Measurements from ENCODE around the gene FBLN5.

FBLN5 gene

DNA sequence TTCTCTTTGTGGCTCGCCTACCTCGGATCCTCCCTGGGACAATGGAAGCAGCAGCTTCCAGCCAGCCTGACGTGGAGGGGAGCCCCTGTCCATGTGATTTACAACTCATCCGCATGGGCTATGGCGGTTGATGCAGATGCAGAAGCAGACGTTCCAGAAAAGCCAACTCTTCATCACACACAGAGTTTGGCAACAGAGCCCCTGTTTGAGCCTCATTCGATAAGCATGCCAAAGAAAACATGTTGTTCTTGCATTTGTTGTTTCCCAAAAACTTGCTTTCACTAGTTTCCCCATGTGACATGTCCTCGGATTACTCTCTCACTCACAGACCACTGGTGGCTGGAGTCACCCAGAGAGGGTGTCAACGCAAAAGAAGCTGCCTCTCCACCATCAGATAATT is 63.7 kb downstream of the FBLN5 start:
- DNase-seq (ENCODE audit: extremely low spot score): no peak
- ChIA-PET CTCF (interaction anchor here (1.0 to 1.7 kb wide), 3 partner anchors 9 to 113 kb away, joined by 4 to 8 read pairs (median 5); no protein-coding TSS in a partner anchor), POLR2A (no interaction called here)
- TF ChIP-seq, protein P1, sequence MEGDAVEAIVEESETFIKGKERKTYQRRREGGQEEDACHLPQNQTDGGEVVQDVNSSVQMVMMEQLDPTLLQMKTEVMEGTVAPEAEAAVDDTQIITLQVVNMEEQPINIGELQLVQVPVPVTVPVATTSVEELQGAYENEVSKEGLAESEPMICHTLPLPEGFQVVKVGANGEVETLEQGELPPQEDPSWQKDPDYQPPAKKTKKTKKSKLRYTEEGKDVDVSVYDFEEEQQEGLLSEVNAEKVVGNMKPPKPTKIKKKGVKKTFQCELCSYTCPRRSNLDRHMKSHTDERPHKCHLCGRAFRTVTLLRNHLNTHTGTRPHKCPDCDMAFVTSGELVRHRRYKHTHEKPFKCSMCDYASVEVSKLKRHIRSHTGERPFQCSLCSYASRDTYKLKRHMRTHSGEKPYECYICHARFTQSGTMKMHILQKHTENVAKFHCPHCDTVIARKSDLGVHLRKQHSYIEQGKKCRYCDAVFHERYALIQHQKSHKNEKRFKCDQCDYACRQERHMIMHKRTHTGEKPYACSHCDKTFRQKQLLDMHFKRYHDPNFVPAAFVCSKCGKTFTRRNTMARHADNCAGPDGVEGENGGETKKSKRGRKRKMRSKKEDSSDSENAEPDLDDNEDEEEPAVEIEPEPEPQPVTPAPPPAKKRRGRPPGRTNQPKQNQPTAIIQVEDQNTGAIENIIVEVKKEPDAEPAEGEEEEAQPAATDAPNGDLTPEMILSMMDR (IDR thresholded peaks at IDR 0.05; ENCODE audit: control extremely low read depth, extremely low read depth, low read depth, missing control alignments): no peak

DNA sequence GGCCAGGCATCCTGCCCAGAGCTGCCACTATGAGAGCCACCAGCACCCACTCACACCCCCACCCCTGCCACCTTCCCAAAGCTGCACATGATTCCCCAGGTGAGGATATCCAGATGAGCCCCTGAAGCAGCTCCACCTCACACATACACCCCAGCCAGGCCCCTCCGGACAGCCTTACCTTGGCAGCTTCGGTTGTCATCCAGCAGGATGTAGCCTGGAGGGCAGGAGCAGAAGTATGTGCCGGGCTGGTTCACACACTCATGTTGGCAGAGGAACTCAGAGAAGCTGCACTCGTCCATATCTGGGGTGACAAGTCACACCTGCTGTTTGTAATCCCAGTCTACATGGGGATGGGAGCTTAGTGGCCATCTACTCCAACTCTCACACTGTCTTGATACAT is 64.7 kb downstream of the FBLN5 start:
- ChIA-PET CTCF (interaction anchor here (0.9 to 1.4 kb wide), 4 partner anchors 10 to 166 kb away, joined by 3 to 5 read pairs (median 4); no protein-coding TSS in a partner anchor), POLR2A (no interaction called here)

DNA sequence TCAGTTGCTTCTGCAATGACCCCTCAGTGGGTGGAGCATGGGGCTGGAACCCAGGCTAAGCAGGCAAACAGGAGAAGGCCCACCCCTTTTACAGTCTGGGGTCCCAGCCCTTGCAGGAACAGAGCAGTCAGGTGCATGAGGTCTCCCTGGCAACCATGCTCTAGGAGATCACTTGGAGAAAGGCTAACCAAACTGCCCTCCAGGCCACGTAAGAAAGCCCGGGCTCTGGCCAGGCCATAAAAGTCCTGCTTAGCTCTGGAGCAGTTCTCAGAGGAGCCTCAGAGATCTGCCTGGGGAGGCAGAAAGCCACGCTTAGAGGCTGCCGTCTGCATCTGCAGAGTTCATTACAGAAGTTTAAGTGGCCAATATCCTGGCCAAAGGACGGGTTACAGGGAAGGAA is 65.1 kb downstream of the FBLN5 start:
- TF ChIP-seq, protein P1 (IDR thresholded peaks at IDR 0.05; ENCODE audit: control extremely low read depth, extremely low read depth, low read depth, missing control alignments): no peak
- CTCF ChIA-PET: interaction anchor here (1.1 to 1.4 kb wide), 2 partner anchors 10 to 166 kb away, joined by 3 to 5 read pairs; no protein-coding TSS in a partner anchor
- POLR2A ChIA-PET: no interaction called here
- DNase-seq (ENCODE audit: extremely low spot score): no peak

More for the DNA sequence above, 64.7 kb downstream of the FBLN5 start:
- no peak for DNase-seq (ENCODE audit: extremely low spot score)
- TF ChIP-seq, protein P1 (IDR thresholded peaks at IDR 0.05; ENCODE audit: control extremely low read depth, extremely low read depth, low read depth, missing control alignments): no peak

DNA sequence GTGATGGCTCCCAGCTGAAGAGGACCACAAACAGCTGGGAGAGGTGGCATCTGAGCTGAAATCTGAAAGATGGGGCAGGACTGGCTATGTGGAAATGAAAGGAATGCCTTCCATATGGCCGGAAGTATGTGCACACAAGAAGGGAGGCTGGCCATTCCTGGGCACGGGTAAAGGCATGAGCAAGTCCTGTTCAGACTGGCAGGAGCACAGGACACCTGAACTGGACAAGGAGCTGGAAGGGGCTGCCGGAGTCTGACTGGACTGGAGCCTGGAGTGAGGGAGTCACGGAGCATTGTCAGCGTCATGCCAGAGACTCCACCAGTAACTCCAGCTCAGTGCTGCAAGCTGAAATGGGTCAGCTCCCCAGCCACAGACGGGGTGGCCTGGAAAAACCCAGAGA is 68.3 kb downstream of the FBLN5 start:
- POLR2A ChIA-PET: no interaction called here
- TF ChIP-seq, protein P1 (IDR thresholded peaks at IDR 0.05; ENCODE audit: control extremely low read depth, extremely low read depth, low read depth, missing control alignments): no peak
- CTCF ChIA-PET: no interaction called here
- no peak for DNase-seq (ENCODE audit: extremely low spot score)

DNA sequence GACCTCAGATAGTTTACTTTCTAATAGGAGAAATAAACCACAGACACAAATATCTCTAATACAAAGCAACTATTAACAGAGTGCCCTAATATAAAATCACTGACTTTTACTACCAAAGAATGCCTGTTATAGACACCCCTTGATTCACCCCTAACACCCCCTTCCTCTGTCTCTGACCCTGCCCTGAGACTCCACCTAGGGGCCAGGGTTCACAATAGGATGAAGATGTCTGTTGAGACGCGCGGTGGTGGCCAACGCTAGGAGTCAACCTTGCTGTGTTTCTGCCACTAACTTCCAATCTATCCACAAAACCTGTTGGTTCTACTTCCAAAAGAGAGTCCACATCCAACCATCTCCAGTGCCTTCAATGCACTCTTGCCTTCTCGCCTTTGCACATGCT is 69.2 kb downstream of the FBLN5 start:
- POLR2A ChIA-PET: no interaction called here
- DNase-seq (ENCODE audit: extremely low spot score): no peak
- CTCF ChIA-PET: no interaction called here
- TF ChIP-seq, protein P1 (IDR thresholded peaks at IDR 0.05; ENCODE audit: control extremely low read depth, extremely low read depth, low read depth, missing control alignments): no peak

DNA sequence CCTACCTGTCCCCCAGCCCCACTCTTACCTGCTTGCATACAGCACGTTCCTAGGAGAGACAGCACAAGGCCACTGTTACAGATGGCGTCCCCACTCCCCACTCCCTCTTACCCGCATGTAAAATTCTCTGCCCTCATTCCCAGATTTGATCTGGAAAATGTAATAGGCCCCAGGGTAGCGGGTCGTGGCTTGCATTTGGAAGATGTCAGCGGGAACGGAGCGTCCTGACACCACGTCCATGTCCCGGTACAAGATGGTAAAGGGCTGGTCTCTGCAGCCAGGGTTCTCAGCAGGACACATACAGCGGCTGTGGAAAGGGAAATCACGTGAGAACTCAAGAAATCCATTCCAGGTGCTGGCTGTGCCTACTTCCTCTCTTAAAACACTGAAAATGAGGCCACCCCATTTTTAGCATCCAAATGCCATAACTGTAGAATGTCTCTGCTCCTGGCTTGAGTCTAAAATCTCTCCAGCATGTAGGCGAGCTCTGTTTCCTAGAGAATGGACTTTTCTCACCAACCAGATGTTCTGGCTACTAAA is 70.0 kb downstream of the FBLN5 start:
- POLR2A ChIA-PET: no interaction called here

More for the DNA sequence above, 70.0 kb downstream of the FBLN5 start:
- TF ChIP-seq, protein P1 (IDR thresholded peaks at IDR 0.05; ENCODE audit: control extremely low read depth, extremely low read depth, low read depth, missing control alignments): no peak
- CTCF ChIA-PET: interaction anchor here (1.0 kb wide), 1 partner anchor 11 kb away, joined by 3 read pairs; no protein-coding TSS in a partner anchor
- no peak for DNase-seq (ENCODE audit: extremely low spot score)

All from GM10248 (cell line).